ENCODE measurements around the gene OMA1.
"Not testable (repeated sequence)": the region's sequence is repeated elsewhere in the genome, so short reads cannot be mapped to it uniquely, and the experiment has no call there.

OMA1 gene

GRCh38 chr1:58546520-58547308 is at the start of gene OMA1:
Gene OMA1, minus strand, starts transcription at chr1:58546726. Its CDS starts 7,432 bp downstream, at chr1:58539294.
- peak; percentile 98 for DNase-seq

DNA sequence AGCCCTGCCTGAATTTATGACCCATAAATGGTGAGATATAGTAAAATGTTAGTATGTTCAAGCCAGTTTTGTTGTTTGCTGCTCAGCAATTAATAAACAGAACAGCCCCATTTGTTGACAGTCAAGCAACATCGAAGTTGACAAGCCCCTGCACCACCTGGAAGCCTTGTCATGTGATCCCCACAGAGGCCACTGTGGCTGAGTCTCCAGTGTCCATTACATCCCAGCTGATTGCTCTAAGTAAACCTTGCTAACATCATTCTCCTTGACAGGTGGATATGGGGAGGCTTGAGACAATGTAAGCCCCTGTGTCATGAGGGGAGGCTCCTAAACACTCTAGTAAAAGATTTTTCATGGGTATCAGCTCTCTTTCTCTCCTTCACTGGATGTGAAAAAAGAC is 48.0 kb upstream of the OMA1 start:
- DNase-seq, result no peak

- DNase-seq, result no peak
Measured at GRCh38 chr1:58592522-58593134, 46.1 kb upstream of the OMA1 start.

DNA sequence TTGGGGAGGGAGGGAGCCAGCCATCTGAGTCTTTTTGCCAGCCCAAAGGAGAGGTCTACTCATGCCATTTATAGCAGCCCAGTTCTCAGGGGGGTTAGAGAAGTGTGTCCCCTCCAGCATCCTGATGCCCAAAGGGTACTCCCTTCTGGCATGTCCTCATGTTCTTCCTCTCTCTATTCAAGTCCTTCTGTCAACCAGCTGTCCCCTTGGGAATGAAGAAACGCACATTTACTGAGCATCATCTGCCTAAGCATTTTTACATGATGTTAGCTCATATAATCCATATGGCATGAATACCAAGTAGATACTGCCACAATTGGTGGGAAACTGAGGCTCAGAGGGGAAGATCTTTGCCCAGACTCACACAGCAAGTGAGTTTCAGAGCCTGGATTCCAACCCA is 45.3 kb upstream of the OMA1 start:
- no peak for DNase-seq

DNA sequence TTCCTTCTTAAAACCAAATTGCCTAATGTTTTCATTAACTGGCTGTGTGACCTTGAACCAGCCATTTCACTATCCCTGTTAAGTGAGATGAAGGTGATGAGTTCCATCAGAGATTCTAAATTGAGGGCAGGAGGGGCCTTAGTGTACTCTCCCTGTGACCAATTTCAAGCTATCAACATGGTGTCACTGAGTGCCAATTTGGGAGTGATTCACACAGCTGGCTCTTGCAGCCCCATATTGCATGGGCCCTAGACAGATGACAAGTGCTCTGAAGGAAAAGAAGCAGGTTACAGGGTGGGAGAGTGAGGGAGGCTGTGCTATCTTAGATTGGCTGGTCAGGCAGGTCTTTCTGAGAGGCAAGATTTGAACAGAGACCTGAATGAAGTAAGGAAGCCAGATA is 43.5 kb upstream of the OMA1 start:
- DNase-seq, result no peak

DNA sequence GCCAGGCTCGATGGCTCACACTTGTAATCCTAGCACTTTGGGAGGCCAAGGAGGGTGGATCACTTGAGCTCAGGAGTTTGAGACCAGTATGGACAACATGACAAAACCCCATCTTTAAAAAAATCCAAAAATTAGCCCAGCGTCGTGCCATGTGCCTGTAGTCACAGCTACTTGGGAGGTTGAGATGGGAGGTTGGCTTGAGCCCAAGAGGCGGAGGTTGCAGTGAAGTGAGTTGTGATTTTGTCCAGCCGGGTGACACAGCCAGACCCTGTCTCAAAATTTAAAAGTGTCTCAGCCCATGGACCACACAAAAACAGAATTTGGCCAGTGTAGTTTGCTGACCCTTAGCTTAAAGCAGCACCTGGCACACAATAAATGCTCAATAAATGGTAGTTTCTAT is 41.9 kb upstream of the OMA1 start:
- DNase-seq, result no peak

DNA sequence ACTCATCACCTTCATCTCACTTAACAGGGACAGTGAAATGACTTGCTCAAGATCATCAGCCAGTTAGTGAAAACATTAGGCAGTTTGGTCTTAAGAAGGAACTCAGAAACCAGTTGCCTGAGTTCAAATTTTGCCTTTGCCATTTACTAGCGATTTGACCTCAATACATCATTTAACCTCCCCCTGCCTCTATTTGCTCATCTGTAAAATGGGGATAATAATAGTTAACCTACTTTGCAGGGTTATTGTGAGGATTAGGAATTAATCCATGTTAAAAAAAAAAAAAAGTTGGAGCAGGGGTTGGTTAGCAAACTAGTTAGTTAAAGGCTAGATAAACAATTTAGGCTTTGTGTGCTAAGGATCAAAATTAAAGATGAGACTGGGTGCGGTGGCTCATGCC is 41.1 kb upstream of the OMA1 start:
- no peak for DNase-seq

GRCh38 chr1:58586271-58586670 is 39.7 kb upstream of the OMA1 start:
- DNase-seq, result no peak

GRCh38 chr1:58585581-58586151 is 39.1 kb upstream of the OMA1 start:
- DNase-seq, result no peak

- no peak for DNase-seq
Measured at GRCh38 chr1:58585166-58585565, 38.6 kb upstream of the OMA1 start.

DNA sequence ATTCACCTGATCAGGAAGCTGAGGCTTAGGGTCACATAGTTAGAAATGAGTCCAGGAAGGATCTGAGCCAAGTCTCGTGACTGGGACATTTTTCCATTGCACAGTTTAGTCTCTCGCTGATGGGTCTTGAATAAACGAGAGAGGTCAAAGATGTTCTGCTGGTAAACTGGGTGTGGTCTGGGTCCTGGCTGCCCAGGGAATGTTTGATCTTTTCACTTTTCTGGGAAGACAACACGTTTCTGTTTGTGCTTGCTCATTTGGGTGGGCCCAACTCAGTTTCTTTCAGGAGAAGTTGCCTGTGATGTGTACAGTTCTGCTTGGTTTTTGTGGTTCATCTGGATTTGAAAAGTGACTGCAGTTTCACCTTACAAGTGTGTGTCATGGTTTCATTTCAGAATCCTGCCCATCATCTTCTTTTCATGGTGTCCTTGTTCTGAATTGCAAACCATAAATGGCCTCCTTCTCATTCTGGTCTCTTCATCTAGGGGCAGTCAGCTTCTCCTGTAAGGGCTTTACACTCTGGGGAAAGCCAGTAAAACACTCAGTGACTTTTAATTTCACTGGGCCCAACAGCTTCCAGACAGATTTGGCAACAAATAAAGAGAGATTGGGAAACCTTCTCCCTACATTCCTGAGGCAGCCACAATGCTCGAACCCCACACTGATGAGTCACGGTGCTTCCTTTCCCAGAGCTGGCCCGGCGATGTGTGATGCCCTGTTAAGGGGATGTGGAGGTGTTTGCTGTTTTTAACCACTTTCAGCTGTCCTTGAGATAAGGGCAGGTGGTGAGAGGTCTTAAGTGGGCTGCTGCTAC is 37.8 kb upstream of the OMA1 start:
- DNase-seq, result no peak

DNA sequence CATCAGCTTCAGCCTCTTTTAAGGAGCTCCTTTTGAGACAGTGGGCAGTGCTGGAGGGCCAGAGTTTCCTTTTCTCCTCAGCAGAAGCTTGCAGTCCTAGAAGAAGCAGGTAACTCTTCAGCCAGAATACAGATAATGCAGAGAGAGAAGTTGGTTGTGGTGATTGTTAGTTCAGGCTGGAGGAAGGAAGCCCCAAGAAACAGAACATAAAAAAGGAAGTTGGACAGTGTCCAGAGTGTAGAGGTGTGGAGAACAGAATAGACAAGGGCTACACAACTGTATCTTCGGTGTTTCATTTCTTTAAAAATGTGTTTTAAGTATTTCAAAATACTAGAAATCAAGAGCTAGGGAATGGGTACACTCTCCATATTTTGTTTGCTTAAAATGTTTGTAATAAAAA is 37.0 kb upstream of the OMA1 start:
- peak; percentile 30 for DNase-seq

DNA sequence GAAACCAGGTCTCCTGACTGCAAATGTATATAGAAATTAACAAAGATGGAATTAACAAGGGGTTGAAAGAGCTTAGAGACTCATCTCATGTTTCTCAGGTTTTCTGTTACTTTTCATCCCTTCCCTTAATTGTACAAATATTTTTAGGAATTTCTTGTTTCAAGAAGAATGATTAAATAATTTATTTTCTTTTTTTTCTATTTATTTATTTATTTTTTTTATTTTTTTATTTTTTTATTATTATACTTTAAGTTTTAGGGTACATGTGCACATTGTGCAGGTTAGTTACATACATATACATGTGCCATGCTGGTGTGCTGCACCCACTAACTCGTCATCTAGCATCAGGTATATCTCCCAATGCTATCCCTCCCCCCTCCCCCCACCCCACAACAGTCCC is 35.6 kb upstream of the OMA1 start:
- DNase-seq, result not testable (repeated sequence)

- DNase-seq, result no peak
Measured at GRCh38 chr1:58581641-58582040, 35.1 kb upstream of the OMA1 start.

- no peak for DNase-seq
Measured at GRCh38 chr1:58580186-58580585, 33.7 kb upstream of the OMA1 start.

DNA sequence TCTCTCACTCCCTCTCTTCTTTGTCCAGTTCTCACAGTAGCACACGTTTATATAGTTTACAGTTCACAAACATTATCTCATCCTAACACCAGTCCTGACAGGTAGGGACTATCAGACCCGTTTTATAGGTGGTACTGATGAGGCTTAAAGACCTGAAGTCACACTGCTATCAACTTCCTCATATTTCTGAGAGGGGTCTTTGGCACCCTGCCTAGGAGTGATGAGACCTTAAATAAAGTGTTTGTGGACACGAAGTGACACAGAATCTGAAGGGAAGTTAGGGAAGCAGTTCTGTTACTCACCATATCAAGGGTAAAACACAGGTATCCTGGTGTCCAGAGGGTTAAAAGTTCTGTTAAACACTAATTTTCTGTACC is 31.1 kb upstream of the OMA1 start:
- no peak for DNase-seq

DNA sequence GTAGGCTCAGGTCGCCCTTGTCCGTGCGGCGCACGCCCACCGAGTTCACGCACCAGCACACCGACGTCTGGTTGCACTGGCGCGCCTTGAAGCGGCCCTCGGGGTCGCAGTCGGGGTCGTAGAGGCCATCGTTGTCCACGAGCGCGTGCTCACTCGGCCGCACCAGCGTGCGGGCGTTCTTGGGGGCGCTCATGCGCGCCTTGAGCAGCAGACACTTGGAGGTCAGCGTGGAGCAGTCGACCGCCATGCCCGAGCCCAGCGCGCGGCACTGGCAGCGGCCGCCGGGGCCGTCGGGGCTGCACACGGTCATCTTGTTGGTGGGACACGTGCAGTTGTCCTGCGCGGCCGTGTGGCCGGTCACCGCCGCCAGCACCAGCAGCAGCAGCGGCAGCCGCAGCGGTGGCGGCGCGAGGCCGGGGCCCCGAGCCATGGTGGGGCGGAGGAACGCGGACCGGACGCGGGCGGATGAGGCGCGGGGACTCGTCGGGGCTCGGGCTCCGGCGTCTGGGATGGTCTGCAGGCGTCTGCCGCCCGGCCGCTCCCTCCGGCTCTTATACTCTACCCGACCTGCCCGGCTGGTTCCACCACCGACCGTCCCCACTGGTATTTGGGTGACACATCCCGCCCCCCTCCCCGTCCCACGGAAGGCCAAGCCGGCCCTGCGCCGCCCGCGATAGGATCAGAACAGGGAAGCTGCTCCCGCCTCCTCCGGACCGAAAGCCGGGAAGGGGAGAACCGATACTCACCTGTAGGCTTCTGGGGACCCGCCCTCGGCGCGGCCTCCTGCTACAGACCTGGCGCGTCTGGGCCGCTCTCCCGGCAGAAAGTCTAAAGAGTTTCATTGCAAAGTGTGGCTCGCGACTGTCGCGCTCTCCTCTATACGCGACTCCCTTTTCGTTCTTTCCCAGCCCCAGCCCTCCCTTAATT is 30.5 kb upstream of the OMA1 start, which contains the start of gene TACSTD2:
TSS of gene TACSTD2 (minus strand) at position 526 of the 927 bp plus-strand sequence. CDS start at position 430, 96 bp downstream.
- DNase-seq, result no peak

- no peak for DNase-seq
Measured at GRCh38 chr1:58576325-58576726, 29.8 kb upstream of the OMA1 start.

DNA sequence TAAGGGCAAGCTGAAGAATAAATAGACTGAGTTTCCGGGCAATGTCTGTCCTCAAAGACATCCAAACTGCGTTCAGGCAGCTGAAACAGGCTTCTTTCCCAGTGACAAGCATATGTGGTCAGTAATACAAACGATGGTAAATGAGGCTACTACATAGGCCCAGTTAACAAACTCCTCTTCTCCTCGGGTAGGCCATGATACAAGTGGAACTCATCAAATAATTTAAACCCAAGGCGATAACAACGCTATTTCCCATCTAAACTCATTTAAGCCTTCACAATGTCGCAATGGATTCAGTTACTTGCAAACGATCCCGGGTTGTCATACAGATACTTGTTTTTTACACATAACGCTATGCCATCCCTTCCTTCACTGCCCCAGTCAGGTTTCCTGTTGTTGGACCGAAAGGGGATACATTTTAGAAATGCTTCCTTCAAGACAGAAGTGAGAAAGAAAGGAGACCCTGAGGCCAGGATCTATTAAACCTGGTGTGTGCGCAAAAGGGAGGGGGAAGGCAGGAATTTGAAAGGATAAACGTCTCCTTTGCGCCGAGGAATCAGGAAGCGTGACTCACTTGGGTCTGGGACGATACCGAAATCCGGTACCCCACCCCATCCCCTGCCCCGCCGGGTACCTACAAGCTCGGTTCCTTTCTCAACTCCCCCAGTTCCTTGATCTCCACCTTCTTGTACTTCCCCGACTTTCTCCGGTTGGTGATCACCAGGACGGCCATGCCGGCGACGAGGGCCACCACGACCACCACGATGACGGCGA is 29.2 kb upstream of the OMA1 start:
- DNase-seq, result no peak

GRCh38 chr1:58574816-58575215 is 28.3 kb upstream of the OMA1 start:
- no peak for DNase-seq
